D721Med (cell line): Measurements from ENCODE around the gene C1QTNF1.

ENCODE experiments used
- DNase-seq: peaks from one replicate; pipeline ENCODE4 v3.0.0; 2011; ENCODE audit warnings: low spot score; ENCODE audit not compliant: insufficient read length
- FAIRE-seq: peaks from 2 replicates; lab custom pipeline; 2011; peaks lifted over from hg19 to GRCh38; lab: Jason Lieb, UNC
- CTCF ChIP-seq: IDR thresholded peaks from 2 replicates; pipeline ENCODE4 v1.5.1; 2012; ENCODE audit warnings: mild to moderate bottlenecking, control low read depth; ENCODE audit not compliant: insufficient read depth; ENCODE audit errors: missing control alignments

Gene C1QTNF1

GRCh38 chr17:79023886-79024771 lies at the start of gene C1QTNF1:
Gene C1QTNF1, plus strand, starts transcription at chr17:79024169. Its CDS starts 19,800 bp downstream, at chr17:79043969.
- no peak for FAIRE-seq
- no peak for TF ChIP-seq CTCF
- no peak for DNase-seq

- FAIRE-seq, result no peak
- no peak for TF ChIP-seq CTCF
- no peak for DNase-seq
Measured at GRCh38 chr17:78974635-78975591, 49.1 kb upstream of the C1QTNF1 start.

- TF ChIP-seq CTCF, result no peak
- DNase-seq (no peak), FAIRE-seq (no peak)
Measured at GRCh38 chr17:78976907-78977680, 46.9 kb upstream of the C1QTNF1 start.

- DNase-seq (no peak), FAIRE-seq (no peak)
- TF ChIP-seq CTCF, result no peak
Measured at GRCh38 chr17:78977681-78977943, 46.4 kb upstream of the C1QTNF1 start.

- FAIRE-seq (no peak), DNase-seq (no peak)
- TF ChIP-seq CTCF, result no peak
Measured at GRCh38 chr17:78977997-78978973, 45.7 kb upstream of the C1QTNF1 start.
